ENCODE results near the gene BSCL2.

DNA sequence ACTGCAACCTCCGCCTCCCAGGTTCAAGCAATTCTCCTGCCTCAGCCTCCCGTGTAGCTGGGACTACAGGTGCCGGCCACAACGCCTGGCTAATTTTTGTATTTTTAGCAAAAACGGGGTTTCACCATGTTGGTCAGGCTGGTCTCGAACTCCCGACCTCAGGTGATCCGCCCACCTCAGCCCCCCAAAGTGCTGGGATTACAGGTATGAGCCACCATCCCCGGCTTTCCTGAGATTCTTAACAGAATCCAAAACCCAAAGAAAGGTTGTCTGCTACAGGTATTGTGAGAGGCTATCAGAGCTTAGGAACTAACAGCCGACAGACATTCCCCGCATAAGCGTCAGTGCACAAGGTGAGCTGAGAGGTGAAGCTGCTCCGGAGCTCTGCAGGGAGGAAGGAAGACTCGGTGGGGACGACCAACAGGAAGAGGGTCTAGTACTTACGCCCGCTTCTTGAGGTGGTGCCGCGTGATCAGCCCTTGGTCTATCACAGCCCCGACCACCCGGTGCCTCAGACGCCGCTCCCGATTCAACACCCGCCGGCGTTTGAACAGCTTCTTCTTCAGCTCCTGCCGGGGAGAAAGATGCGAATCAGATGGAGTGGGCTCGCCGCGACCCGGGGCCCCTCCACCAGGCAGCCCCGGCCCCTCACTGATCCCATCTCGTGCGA, 42.7 kb downstream of the BSCL2 start:
- TF ChIP-seq GATA3 (IDR thresholded peaks at IDR 0.05; ENCODE audit: low read depth, low read length) (no peak), GATA2 (IDR thresholded peaks at IDR 0.05; ENCODE audit: low read depth, low read length) (peak; percentile 30; the same call in 1 of the 2 replicates)
